C1 segment of cervical spinal cord (tissue), 14 donors: ENCODE data around the gene MTMR2.
"Not testable (repeated sequence)": the region's sequence is repeated elsewhere in the genome, so short reads cannot be mapped to it uniquely, and the experiment has no call there.

Experiments used
- DNase-seq, 14 donors: peaks; one replicate each; lab custom pipeline; 2025; lab: John Stamatoyannopoulos, UW

MTMR2 gene

GRCh38 chr11:95821640-95822039 lies 102.3 kb downstream of the MTMR2 start:
- DNase-seq = no peak

GRCh38 chr11:95816037-95816436 lies 107.9 kb downstream of the MTMR2 start:
- DNase-seq = no peak

GRCh38 chr11:95811052-95811451 lies 112.9 kb downstream of the MTMR2 start:
- DNase-seq = not testable (repeated sequence)

- not testable (repeated sequence) for DNase-seq
Observed at GRCh38 chr11:95806464-95806863, 117.4 kb downstream of the MTMR2 start.

GRCh38 chr11:95805869-95806268 lies 118.0 kb downstream of the MTMR2 start:
- no peak for DNase-seq

- DNase-seq = no peak
Observed at GRCh38 chr11:95803973-95804372, 119.9 kb downstream of the MTMR2 start.

- DNase-seq = no peak
Observed at GRCh38 chr11:95802806-95803205, 121.1 kb downstream of the MTMR2 start.

GRCh38 chr11:95800438-95800837 lies 123.5 kb downstream of the MTMR2 start:
- DNase-seq = no peak

- no peak for DNase-seq
Observed at GRCh38 chr11:95799546-95799945, 124.4 kb downstream of the MTMR2 start.

- no peak for DNase-seq
Observed at GRCh38 chr11:95796501-95796900, 127.4 kb downstream of the MTMR2 start.

GRCh38 chr11:95795627-95796295 lies 128.1 kb downstream of the MTMR2 start:
- no peak for DNase-seq

GRCh38 chr11:95794086-95794485 lies 129.8 kb downstream of the MTMR2 start:
- DNase-seq = no peak

GRCh38 chr11:95793116-95793515 lies 130.8 kb downstream of the MTMR2 start:
- no peak for DNase-seq

GRCh38 chr11:95792700-95793099 lies 131.2 kb downstream of the MTMR2 start:
- DNase-seq = no peak

GRCh38 chr11:95792200-95792599 lies 131.7 kb downstream of the MTMR2 start:
- DNase-seq = no peak

GRCh38 chr11:95791709-95792033 lies 132.2 kb downstream of the MTMR2 start:
- DNase-seq = no peak

GRCh38 chr11:95790933-95791708 lies 132.8 kb downstream of the MTMR2 start:
- DNase-seq = peak in 12 of 14 donors; percentile 41 to 79 (median 56)

GRCh38 chr11:95790123-95790932 lies 133.6 kb downstream of the MTMR2 start, which contains the start of gene CEP57:
Gene CEP57, plus strand, starts transcription at chr11:95790498. Its CDS starts 201 bp downstream, at chr11:95790699.
- peak; percentile 51 to 96 (median 84) for DNase-seq

- peak; percentile 75 to 97 (median 94) for DNase-seq
Observed at GRCh38 chr11:95789506-95790122, 134.3 kb downstream of the MTMR2 start, which contains the start of gene FAM76B. Gene FAM76B, minus strand, starts transcription at chr11:95789782. Its CDS starts 304 bp downstream, at chr11:95789478.

- DNase-seq = peak in 7 of 14 donors; percentile 2 to 65 (median 17)
Observed at GRCh38 chr11:95788921-95789505, 134.9 kb downstream of the MTMR2 start.
